A549 (cell line): ENCODE measurements around the gene SCN5A. TPM values are rescaled to one million over a fixed set of nuclear protein-coding genes. Genes with fewer than 3 reads are reported as not detected.

Experiments
- ATAC-seq, 2 experiments: fragments of 200-7000 bp in 1 of 2; fragments of >200 bp in 1 of 2; cut with Nextera tagmentation in 1 of 2; cut with Tn5 transposase in 1 of 2; 3 replicates each; pipeline versions ENCODE4 v1.8.0 to v1.9.1; 2018 to 2020; ENCODE audit warnings: mild to moderate bottlenecking in 1 of 2, moderate library complexity in 1 of 2
- CTCF ChIA-PET: fragments of 300-600 bp; sonication (Branson Sonifier 250); formaldehyde crosslinking; extraction: SDS; loops from one replicate; lab custom pipeline; 2021; ENCODE audit warnings: antibody characterized with exemption, inconsistent platforms; lab: Yijun Ruan, JAX
- POLR2A ChIA-PET: fragments of 350-600 bp; formaldehyde crosslinking; extraction: SDS; loops from one replicate; lab custom pipeline; 2021; ENCODE audit warnings: antibody characterized with exemption, inconsistent platforms; lab: Yijun Ruan, JAX
- DNase-seq, 2 experiments: peaks; one replicate each; pipeline versions ENCODE4 v3.0.0 to v3.0.0-alpha.2; 2011 to 2016; ENCODE audit warnings: low read depth in 1 of 2, low spot score in 1 of 2
- FAIRE-seq: peaks from 2 replicates; lab custom pipeline; 2011; peaks lifted over from hg19 to GRCh38; lab: Jason Lieb, UNC
- H3K27ac ChIP-seq, 2 experiments: fragments of >200 bp; sonication (Bioruptor Twin); formaldehyde crosslinking; 3 replicates each; pipeline ENCODE4 v1.5.1; 2016 to 2017
- H3K4me1 ChIP-seq: fragments of >200 bp; sonication (Bioruptor Twin); formaldehyde crosslinking; 3 replicates; pipeline ENCODE4 v1.6.1; 2016
- H3K4me2 ChIP-seq: fragments of >200 bp; sonication (Bioruptor Twin); formaldehyde crosslinking; 3 replicates; pipeline ENCODE4 v1.6.1; 2016
- H3K4me3 ChIP-seq: fragments of >200 bp; sonication (Bioruptor Twin); formaldehyde crosslinking; 3 replicates; pipeline ENCODE4 v1.5.1; 2016
- H3K9me3 ChIP-seq: fragments of >200 bp; sonication (Bioruptor Twin); formaldehyde crosslinking; 3 replicates; pipeline ENCODE4 v1.6.1; 2016
- BCL3 ChIP-seq: fragments of >200 bp; sonication (Bioruptor Twin); formaldehyde crosslinking; IDR thresholded peaks from 3 replicates; pipeline ENCODE4 v1.6.1; 2016
- CBX2 ChIP-seq: fragments of 200-600 bp; sonication (generic); IDR thresholded peaks from 2 replicates; pipeline ENCODE4 v1.6.1; 2016; ENCODE audit warnings: low read depth, mild to moderate bottlenecking, borderline replicate concordance
- CBX8 ChIP-seq: fragments of 200-600 bp; sonication (generic); IDR thresholded peaks from 2 replicates; pipeline ENCODE4 v1.6.1; 2016
- CEBPB ChIP-seq, 2 experiments: fragments of >200 bp in 1 of 2; sonication (Bioruptor Twin) in 1 of 2; formaldehyde crosslinking in 1 of 2; IDR thresholded peaks; 2 replicates each; pipeline ENCODE4 v1.6.1; 2012 to 2016
- CHD4 ChIP-seq: fragments of 200-600 bp; sonication (generic); IDR thresholded peaks from 2 replicates; pipeline ENCODE4 v1.6.1; 2016; ENCODE audit warnings: antibody characterized with exemption, mild to moderate bottlenecking, borderline replicate concordance
- EHF ChIP-seq: fragments of 250-450 bp; sonication (Bioruptor Pico); IDR thresholded peaks from 2 replicates; pipeline ENCODE4 v1.5.0; 2020; ENCODE audit warnings: mild to moderate bottlenecking
- EHMT2 ChIP-seq: fragments of 200-600 bp; sonication (generic); IDR thresholded peaks from 2 replicates; pipeline ENCODE4 v1.6.1; 2016; ENCODE audit warnings: antibody characterized with exemption, low read depth, mild to moderate bottlenecking, moderate library complexity
- ESRRA ChIP-seq: fragments of 150-350 bp; IDR thresholded peaks from 2 replicates; pipeline ENCODE4 v1.6.1; 2014; ENCODE audit warnings: mild to moderate bottlenecking, low read length, borderline replicate concordance
- FOSB ChIP-seq: fragments of 250-450 bp; sonication (Bioruptor Pico); IDR thresholded peaks from 2 replicates; pipeline ENCODE4 v1.5.0; 2020; ENCODE audit warnings: mild to moderate bottlenecking, moderate library complexity
- HDAC2 ChIP-seq: fragments of 200-600 bp; sonication (generic); IDR thresholded peaks from 2 replicates; pipeline ENCODE4 v1.6.1; 2016
- HOXA7 ChIP-seq: fragments of 250-450 bp; sonication (Bioruptor Pico); IDR thresholded peaks from 2 replicates; pipeline ENCODE4 v1.5.0; 2020; ENCODE audit warnings: mild to moderate bottlenecking, moderate library complexity
- HOXB5 ChIP-seq: fragments of 250-450 bp; sonication (Bioruptor Pico); IDR thresholded peaks from 2 replicates; pipeline ENCODE4 v1.5.0; 2020; ENCODE audit warnings: mild to moderate bottlenecking, moderate library complexity
- JUNB ChIP-seq: fragments of >200 bp; sonication (Bioruptor Twin); formaldehyde crosslinking; IDR thresholded peaks from 2 replicates; pipeline ENCODE4 v1.6.1; 2016
- MAFK ChIP-seq: fragments of 450-650 bp; IDR thresholded peaks from 2 replicates; pipeline ENCODE4 v1.6.1; 2014; ENCODE audit not compliant: partially characterized antibody
- MAZ ChIP-seq: fragments of 150-350 bp; IDR thresholded peaks from 2 replicates; pipeline ENCODE4 v1.6.1; 2014; ENCODE audit warnings: antibody characterized with exemption, low read depth, low read length, borderline replicate concordance
- NPAS2 ChIP-seq: fragments of 250-450 bp; sonication (Bioruptor Pico); IDR thresholded peaks from 2 replicates; pipeline ENCODE4 v1.8.0; 2022; ENCODE audit warnings: mild to moderate bottlenecking, moderate library complexity, borderline replicate concordance
- NR3C1 ChIP-seq: fragments of >200 bp; sonication (Bioruptor Twin); formaldehyde crosslinking; IDR thresholded peaks from 3 replicates; pipeline ENCODE4 v1.6.1; 2017
- RCOR1 ChIP-seq: fragments of 150-350 bp; IDR thresholded peaks from 2 replicates; pipeline ENCODE4 v1.6.1; 2014; ENCODE audit warnings: antibody characterized with exemption, low read length, low read depth
- RFX5 ChIP-seq: fragments of 450-650 bp; IDR thresholded peaks from 2 replicates; pipeline ENCODE4 v1.7.1; 2014; ENCODE audit warnings: antibody characterized with exemption, mild to moderate bottlenecking, moderate library complexity
- RNF2 ChIP-seq: fragments of 200-600 bp; sonication (generic); IDR thresholded peaks from 2 replicates; pipeline ENCODE4 v1.6.1; 2016; ENCODE audit warnings: low read depth, mild to moderate bottlenecking, antibody characterized with exemption, moderate library complexity, borderline replicate concordance
- SREBF2 ChIP-seq: fragments of 450-650 bp; IDR thresholded peaks from 2 replicates; pipeline ENCODE4 v1.6.1; 2014; ENCODE audit warnings: mild to moderate bottlenecking, moderate library complexity
- TP53 ChIP-seq: fragments of 250-450 bp; sonication (Bioruptor Pico); IDR thresholded peaks from 2 replicates; pipeline ENCODE4 v1.5.0; 2021; ENCODE audit warnings: mild to moderate bottlenecking, moderate library complexity
- USF2 ChIP-seq: fragments of 450-650 bp; IDR thresholded peaks from 2 replicates; pipeline ENCODE4 v1.6.1; 2014; ENCODE audit warnings: antibody characterized with exemption
- ZFP36 ChIP-seq: fragments of 450-650 bp; IDR thresholded peaks from 2 replicates; pipeline ENCODE4 v1.6.1; 2014; ENCODE audit warnings: borderline replicate concordance; ENCODE audit not compliant: partially characterized antibody
- WGBS: methylation state at CpG from one replicate; pipeline ENCODE4 v1.1.6; 2017; ENCODE audit errors: missing lambda C conversion rate; 5-methylcytosine and 5-hydroxymethylcytosine counted together
- polyA plus RNA-seq, 4 experiments: library from polyadenylated mRNA; depleted of rRNA in 3 of 4; stranded (reverse); fragments of >200 nt; fragmentation: RNase III in 1 of 4; extraction: RNeasy Plus Mini Kit Qiagen cat#74134 plus additional on column Dnase treatment in 1 of 4; gene quantifications; 2 replicates in 3 of 4; 3 replicates in 1 of 4; pipeline ENCODE4 v1.2.3, GENCODE V29; 2011 to 2017
- TF ChIP-seq, protein P1 (sequence below): fragments of 250-450 bp; sonication (Bioruptor Pico); IDR thresholded peaks from 2 replicates; pipeline ENCODE4 v1.5.0; 2020; ENCODE audit warnings: low read depth, mild to moderate bottlenecking, moderate library complexity
- TF ChIP-seq, protein P2 (sequence below): fragments of 200-600 bp; sonication (generic); IDR thresholded peaks from 2 replicates; pipeline ENCODE4 v1.6.1; 2016; ENCODE audit warnings: antibody characterized with exemption, mild to moderate bottlenecking, moderate library complexity
- TF ChIP-seq, protein P3 (sequence below): fragments of 150-350 bp; IDR thresholded peaks from 2 replicates; pipeline ENCODE4 v1.6.1; 2014; ENCODE audit warnings: low read depth, mild to moderate bottlenecking, low read length

The SCN5A gene
- polyA plus RNA-seq, 2 of the 4 experiments (the other 2 are of a cell fraction), result 0.09 to 0.19 TPM

DNA sequence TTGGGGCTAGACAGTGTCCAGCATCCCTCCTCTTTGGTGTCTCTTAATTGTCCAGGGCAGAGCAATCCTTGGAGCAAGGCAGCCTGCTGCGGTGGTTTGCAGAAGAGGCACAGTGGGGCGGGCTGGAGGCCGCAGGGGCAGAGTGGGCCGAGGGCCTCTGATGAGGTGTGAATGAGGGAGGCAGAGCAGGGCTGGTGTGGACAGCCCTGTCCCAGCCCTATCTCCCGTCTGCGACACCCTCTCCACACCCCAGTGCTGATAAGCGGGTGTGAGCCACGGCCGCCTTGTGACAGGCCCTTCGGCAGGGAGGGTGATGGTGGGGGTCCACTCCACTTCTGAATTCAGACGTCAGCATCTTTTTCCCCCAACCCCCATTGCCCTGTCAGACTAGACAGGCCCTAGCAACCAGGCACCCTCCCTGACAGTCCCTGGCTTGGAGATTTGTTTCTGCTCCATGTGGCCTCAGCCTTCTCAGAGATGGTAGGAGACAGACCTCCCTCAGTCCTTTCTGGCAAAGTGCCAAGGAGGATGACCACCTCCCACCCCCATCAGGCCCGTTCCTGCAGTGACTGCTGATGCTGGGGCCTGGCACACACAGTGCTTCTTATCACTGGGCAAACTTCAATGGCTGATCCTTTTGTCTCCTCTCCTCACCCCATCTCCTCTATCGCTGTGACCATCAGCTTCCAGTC is 116.1 kb downstream of the SCN5A start:
- Histone ChIP-seq H3K9me3 (peaks cover 6% of the 10 kb centered on the region; the same call in 2 of the 3 replicates), H3K4me3 (no peak overlapping the region), H3K4me1 (no peaks in the 10 kb centered on the region), H3K27ac (no peak overlapping the region), H3K4me2 (no peak overlapping the region)
- ChIA-PET POLR2A (no interaction called here), CTCF (interaction anchor here (1.3 to 2.1 kb wide), 2 partner anchors 9 to 12 kb away, joined by 6 to 14 read pairs; no protein-coding TSS in a partner anchor)
- 87% methylated on average over 13 of the region's 13 CpGs for WGBS
- TF ChIP-seq EHF (no peak), SREBF2 (no peak), FOSB (CRISPR knock-in tag) (no peak), ESRRA (no peak), NPAS2 (CRISPR knock-in tag) (no peak), ZFP36 (no peak), CEBPB (IDR thresholded peaks at IDR 0.05) (no peak), RCOR1 (no peak), HDAC2 (no peak), JUNB (no peak)
- TF ChIP-seq, protein P1, sequence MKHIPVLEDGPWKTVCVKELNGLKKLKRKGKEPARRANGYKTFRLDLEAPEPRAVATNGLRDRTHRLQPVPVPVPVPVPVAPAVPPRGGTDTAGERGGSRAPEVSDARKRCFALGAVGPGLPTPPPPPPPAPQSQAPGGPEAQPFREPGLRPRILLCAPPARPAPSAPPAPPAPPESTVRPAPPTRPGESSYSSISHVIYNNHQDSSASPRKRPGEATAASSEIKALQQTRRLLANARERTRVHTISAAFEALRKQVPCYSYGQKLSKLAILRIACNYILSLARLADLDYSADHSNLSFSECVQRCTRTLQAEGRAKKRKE (CRISPR knock-in tag), result no peak
- TF ChIP-seq, protein P2, sequence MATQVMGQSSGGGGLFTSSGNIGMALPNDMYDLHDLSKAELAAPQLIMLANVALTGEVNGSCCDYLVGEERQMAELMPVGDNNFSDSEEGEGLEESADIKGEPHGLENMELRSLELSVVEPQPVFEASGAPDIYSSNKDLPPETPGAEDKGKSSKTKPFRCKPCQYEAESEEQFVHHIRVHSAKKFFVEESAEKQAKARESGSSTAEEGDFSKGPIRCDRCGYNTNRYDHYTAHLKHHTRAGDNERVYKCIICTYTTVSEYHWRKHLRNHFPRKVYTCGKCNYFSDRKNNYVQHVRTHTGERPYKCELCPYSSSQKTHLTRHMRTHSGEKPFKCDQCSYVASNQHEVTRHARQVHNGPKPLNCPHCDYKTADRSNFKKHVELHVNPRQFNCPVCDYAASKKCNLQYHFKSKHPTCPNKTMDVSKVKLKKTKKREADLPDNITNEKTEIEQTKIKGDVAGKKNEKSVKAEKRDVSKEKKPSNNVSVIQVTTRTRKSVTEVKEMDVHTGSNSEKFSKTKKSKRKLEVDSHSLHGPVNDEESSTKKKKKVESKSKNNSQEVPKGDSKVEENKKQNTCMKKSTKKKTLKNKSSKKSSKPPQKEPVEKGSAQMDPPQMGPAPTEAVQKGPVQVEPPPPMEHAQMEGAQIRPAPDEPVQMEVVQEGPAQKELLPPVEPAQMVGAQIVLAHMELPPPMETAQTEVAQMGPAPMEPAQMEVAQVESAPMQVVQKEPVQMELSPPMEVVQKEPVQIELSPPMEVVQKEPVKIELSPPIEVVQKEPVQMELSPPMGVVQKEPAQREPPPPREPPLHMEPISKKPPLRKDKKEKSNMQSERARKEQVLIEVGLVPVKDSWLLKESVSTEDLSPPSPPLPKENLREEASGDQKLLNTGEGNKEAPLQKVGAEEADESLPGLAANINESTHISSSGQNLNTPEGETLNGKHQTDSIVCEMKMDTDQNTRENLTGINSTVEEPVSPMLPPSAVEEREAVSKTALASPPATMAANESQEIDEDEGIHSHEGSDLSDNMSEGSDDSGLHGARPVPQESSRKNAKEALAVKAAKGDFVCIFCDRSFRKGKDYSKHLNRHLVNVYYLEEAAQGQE, result no peak
- no peak for DNase-seq
- ATAC-seq, result peak in 1 of 2 experiments; percentile 36; a peak in 2 of 6 replicates
- no peak for FAIRE-seq

DNA sequence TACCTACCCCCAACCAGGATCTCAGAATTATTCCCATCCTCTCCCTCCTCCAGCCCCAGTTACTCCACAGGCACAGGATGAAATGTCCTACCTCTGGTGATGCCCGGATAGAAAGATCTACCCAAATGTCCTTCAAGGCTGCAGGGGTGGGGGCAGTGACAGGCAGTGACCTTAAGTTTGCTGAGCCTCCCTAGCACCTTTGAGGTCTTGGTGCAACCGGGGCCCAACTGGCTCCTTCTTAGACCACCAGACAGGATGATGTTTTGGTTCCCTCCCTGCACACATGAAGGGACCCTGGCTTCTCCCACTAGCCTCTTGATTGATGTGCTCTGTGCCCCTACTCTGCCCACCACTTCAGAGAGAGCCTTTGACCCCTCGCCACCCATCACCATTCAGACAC is 117.0 kb downstream of the SCN5A start:
- H3K4me1 ChIP-seq, result no peaks in the 10 kb centered on the region
- FAIRE-seq, result no peak
- TF ChIP-seq USF2 (no peak), MAZ (no peak), RNF2 (no peak), MAFK (no peak), EHMT2 (no peak), HOXA7 (no peak), HOXB5 (no peak), CBX8 (no peak), CHD4 (no peak), BCL3 (no peak), RFX5 (no peak), NR3C1 (no peak), CBX2 (no peak), TP53 (CRISPR knock-in tag) (no peak)
- TF ChIP-seq, protein P3, sequence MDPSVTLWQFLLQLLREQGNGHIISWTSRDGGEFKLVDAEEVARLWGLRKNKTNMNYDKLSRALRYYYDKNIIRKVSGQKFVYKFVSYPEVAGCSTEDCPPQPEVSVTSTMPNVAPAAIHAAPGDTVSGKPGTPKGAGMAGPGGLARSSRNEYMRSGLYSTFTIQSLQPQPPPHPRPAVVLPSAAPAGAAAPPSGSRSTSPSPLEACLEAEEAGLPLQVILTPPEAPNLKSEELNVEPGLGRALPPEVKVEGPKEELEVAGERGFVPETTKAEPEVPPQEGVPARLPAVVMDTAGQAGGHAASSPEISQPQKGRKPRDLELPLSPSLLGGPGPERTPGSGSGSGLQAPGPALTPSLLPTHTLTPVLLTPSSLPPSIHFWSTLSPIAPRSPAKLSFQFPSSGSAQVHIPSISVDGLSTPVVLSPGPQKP, result no peak
- peaks cover 6% of the 10 kb centered on the region; the same call in 2 of the 3 replicates for H3K9me3 ChIP-seq
- CTCF ChIA-PET, result interaction anchor here (1.0 to 2.6 kb wide), 2 partner anchors 11 to 468 kb away, joined by 5 to 6 read pairs; no protein-coding TSS in a partner anchor
- H3K4me3 ChIP-seq, result no peak overlapping the region
- no peak overlapping the region for H3K4me2 ChIP-seq
- POLR2A ChIA-PET, result no interaction called here
- no peak for DNase-seq
- 94% methylated on average over 3 of the region's 3 CpGs for WGBS
- no peak for ATAC-seq
- H3K27ac ChIP-seq, result no peak overlapping the region
